Stimulated activated CD8-positive, alpha-beta memory T cell treated with anti-CD3 and anti-CD28 coated beads, Interleukin-7, amount 100 ng/mL, for 24 hours (primary cell): Measurements from ENCODE around the gene UBR4.
"Not testable (repeated sequence)": the region's sequence is repeated elsewhere in the genome, so short reads cannot be mapped to it uniquely, and the experiment has no call there.

Source experiments
- DNase-seq: peaks from one replicate; pipeline ENCODE4 v3.0.0-alpha.2; 2020; ENCODE audit warnings: low read depth

UBR4 gene

GRCh38 chr1:19190468-19190867, 19.6 kb downstream of the UBR4 start:
- DNase-seq = no peak

DNA sequence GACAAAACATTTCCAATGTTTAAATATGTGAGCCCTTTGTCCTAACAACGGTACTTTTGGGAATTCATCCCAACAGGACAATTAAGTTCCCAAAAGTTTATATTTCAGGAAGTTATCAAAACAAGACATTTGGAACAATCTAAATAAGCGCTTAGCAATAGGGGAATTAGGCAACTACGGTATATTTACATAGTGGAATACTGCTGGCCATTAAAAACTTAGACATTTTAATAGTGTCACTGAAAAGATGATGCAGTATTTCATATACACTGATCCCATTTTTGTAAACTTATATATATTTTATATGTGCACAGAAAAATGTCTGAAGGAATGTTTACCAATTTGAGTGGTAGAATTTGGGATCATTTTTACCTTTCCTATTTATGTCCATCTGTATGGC, 20.8 kb downstream of the UBR4 start:
- DNase-seq = no peak

DNA sequence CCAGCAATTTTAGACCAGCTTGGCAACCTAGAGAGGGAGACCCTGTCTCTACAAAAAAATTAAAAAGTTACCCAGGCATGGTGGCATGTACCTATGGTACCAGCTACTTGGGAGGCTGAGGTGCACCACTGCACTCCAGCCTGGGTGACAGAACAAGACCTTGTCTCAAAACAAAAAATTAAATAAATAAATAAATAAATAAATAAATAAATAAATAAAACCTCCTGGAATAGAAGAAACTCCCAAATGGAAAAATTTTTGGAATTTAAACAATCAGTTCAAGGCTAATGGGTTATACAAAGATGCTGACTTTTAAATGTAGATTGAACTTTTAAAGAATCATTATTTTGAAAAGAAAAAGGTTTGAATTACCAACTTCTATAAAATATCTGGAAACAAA, 22.2 kb downstream of the UBR4 start:
- DNase-seq = no peak

GRCh38 chr1:19186001-19186400, 24.1 kb downstream of the UBR4 start:
- DNase-seq = no peak

DNA sequence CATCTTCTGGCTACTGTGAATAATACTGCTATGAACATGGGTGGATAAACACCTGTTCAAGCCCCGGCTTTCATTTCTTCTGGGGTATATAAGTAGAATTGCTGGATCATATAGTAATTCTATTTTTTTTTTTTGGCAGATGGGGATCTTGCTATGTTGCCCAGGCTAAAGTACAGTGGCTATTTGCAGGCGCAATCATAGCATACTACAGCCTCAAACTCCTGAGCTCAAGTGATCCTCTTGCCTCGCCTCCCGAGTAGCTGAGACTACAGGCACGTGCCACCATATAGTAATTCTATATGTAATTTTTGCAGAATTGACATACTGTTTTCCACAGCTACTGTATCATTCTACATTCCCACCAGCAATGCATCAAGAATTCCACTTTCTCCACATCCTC, 27.8 kb downstream of the UBR4 start:
- DNase-seq = no peak

DNA sequence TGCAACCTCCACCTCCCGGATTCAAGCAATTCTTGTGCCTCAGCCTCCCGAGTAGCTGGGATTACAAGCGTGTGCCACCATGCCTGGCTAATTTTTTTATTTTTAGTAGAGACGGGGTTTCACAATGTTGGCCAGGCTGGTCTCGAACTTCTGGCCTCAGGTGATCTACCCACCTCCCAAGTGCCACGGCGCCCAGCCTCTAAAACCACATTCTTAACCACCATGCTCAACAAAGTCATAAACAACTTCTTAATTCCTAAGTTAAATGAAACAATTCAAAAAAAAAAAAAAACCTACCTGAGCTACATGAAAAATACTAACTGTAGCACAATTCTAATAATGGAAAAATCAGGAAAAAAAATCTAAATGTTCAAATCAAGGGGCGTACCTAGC, 29.8 kb downstream of the UBR4 start:
- DNase-seq = not testable (repeated sequence)

GRCh38 chr1:19179597-19180264, 30.3 kb downstream of the UBR4 start:
- DNase-seq = no peak

GRCh38 chr1:19178734-19179398, 31.2 kb downstream of the UBR4 start:
- no peak for DNase-seq

DNA sequence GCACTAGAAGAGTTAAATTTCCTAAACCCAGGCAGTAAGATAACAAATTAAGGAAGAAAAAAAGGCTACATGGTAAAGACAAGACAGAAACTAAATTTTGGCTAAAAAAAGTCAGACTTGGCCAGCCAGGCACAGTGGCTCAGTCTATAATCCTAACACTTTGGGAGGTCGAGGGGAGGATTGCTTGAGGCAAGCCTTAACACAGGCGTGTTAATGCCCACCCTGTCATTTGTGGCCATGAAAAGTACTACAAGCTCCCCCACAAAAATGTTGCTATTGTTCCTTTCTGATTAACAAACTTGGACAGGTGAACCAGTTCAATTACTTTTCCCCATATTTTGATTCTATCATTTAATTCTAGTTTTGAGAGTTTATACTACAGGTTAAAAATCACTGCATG, 32.3 kb downstream of the UBR4 start:
- DNase-seq = no peak

DNA sequence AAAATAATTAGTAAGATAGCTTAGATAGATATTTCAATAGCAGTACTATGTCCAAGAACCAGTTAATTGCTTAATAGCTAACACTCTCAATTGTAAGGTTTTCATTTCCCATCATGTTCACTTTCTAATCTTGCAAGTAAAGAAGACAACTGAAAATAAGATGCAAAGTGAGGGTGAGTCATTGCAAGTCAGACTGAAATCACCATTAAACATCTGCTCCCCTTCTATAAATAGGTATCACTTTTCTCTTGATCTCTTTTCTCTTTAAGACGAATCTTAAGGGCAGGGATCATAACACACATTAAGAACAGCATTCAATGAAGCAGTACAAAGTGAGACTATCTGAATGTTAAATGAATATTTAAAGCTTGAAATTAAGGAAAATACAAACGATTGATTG, 40.4 kb downstream of the UBR4 start:
- no peak for DNase-seq

DNA sequence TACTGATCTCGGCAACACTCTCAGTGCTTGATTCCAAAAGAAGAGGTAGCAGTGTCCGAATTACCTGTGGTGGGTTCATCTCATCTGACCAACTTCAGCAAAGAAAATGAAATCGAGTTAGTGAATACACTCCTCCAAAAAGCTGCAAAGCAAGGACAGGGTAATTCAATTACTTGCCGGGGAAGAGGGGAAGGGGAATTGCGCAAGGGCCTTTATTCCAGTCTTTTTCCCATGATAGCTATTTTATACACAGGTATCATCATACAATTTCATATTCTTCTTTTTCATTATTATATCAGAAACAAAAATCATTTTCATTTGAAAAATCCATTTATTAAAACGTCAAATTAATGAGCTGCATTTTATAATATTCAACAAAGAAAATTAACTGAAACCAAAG, 42.9 kb downstream of the UBR4 start:
- DNase-seq = no peak

DNA sequence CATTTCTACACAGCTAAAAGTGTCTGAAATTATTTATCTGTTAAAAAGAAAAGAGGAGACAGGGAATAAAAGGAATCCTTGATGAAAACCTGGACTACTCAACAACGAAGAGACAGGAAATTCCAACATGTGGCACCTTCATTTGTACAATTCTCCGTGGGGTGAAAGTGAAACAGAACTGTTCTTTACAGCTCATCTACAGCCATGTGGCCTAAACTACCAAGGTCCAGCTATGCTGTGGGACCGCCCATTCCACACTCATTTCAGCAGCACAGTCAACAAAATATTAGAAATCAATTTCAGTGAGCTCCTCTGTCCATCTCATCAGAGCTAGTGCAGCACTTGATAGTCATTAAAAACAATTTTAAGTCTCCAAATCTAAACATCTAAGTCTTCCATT, 44.0 kb downstream of the UBR4 start:
- DNase-seq = no peak

- no peak for DNase-seq
Measured at GRCh38 chr1:19165501-19165900, 44.6 kb downstream of the UBR4 start.

DNA sequence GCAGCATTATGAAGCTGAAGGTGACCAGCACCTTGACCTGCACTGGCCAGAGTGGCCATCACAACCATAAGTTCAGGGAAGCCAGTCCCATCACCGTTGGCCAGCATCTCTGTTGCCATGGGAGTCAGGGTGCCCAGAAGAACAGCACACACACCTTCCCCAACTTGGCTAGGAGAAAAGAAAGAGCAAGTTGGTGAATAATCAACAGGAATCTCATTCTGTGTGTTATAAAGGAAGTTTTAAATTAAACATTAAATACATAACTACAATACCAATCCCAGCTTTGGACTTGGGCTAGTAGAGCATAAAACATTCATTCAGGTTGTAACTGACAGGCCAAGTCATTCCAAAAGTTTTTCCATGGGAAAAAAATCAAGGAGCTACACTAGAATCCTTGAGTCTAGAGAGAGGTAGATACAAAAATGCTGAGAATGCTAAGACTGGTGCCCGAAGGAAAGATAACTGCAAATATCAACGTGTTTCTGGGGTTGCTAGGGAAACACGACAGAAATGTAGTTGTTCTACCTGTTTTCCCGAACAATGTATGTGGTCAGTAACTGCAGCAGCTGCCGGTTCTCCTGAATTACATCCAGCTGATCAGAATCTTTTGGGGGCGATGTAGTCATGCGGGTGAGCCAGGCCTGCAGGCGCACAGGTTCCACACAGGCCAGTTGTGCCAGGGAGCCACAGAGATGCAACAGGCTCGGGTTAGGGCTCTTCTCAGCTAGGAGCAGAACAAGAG, 45.6 kb downstream of the UBR4 start:
- no peak for DNase-seq

GRCh38 chr1:19163261-19163660, 46.8 kb downstream of the UBR4 start:
- no peak for DNase-seq

DNA sequence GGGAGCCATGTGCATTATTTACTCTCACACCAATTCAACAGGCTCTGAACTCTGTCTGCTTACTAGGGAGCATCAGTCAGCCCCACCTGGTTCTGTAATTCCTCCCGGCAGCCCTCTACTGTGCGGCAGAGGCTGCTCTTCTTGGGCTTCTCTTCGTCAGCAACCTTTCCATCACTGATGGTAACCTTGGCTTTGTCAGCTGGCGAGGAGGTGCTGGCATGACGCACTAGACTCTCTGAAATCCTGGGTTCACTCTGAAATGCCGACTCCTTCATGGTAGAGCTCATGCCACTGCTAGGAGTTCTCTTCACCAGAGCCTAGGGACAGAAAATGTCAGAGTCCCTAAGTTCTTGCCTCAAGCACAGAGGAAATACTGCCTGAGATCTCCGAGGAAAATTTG, 49.2 kb downstream of the UBR4 start:
- DNase-seq = no peak

DNA sequence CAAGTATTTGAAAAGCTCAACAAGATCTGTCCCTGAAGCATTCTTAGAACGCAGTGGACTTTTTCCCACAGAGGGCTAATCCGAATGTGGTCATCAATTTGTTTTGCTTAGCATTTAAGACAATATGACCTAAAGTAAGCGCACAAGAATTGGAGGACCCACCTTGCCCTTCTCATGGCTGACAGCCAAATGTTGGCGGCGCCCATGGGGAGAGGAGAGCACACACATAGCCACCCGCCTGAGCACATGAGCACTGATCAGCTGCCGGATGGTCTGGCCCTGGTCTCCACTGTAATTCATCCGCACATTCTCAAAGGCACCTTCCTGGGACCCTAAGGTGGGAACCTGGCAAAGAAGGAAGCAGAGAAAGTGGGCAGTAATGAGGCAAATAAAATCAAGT, 52.4 kb downstream of the UBR4 start:
- DNase-seq = no peak

DNA sequence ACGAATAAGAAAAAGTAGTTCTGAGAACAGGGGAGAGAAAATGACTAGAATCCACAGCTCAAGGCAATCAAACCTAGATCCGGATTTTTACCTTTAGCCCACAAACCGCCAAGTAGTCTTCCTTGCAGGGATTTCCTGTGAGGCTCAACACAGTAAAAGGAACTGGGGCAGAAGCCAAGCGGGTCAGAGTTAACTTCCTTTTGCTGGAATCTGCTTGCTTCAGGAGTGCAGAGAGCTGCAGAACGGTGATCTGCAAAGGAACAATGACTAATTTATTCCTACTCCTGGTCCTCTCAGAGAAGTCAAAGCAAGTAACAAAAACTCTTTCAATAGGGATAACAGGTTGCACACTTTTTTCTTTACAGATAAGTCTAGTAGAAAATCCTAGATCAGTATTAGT, 53.4 kb downstream of the UBR4 start:
- no peak for DNase-seq

DNA sequence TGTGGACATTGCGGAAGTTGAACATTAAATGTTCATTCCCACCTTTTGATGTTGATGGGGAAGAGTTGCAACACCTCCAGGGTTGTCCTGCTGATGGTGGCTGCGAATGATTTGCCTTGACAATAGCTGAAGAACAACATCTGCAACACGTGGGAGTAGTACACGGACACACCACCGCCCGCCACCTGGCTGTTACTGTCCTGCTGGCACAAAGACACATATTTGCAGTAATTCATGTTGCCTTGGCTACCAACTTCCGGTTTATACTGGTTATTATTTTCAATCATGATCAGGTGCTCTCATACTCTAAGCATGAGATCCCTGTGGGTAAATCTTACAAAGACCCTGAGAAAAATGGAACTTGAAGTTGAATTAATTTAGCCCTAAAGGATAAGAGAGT, 55.2 kb downstream of the UBR4 start:
- no peak for DNase-seq

- DNase-seq = no peak
Measured at GRCh38 chr1:19153169-19153568, 56.9 kb downstream of the UBR4 start.

DNA sequence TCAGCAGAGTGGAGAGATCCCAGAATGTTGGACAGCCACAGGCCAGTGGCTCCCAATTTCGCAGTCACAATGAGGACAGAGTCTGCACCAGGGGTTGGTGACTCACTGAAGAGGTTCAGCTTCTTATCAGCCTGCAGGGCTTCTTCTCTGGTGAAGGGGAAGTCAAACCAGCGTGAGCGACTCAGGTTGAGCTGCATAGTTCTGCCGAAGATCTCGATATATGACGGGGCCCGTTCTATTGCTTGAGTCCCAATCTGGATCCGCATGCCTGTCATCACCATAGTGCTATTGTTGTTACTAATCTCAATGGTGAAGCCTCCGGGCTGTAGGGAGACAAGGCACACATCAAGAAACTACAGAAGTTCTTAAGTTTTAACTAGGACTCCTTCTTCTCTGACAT, 58.5 kb downstream of the UBR4 start:
- DNase-seq = no peak

GRCh38 chr1:19149736-19150135, 60.3 kb downstream of the UBR4 start:
- no peak for DNase-seq

DNA sequence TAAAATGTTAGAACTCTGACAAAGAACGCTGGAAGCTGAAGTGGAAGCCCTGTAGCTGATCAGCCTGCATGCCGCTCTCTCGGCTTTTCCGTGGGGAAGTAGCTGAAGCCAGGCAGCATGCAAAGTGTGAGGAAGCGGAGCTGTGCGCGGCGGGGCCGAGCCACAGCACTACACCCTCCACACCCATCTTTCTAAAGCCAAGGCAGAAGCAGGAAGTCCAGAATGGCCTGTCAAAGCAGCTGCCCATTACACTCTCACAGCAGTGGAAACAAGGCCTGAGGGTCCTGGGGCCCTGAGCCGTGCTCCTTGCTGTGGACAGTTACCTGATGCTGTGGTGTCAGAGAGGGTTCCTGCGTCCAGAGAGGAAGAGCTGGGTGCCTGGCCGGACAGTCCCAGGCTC, 69.6 kb downstream of the UBR4 start:
- no peak for DNase-seq

GRCh38 chr1:19139711-19140110, 70.4 kb downstream of the UBR4 start:
- DNase-seq = no peak
